Daoy (cell line): ENCODE measurements around the gene ARHGEF18. TPM values are rescaled to one million over a fixed set of nuclear protein-coding genes. Genes with fewer than 3 reads are reported as not detected.
A peak's percentile ranks its signal among the peaks of the same experiment; 100 is the strongest.

Experiments
- DNase-seq: peaks from one replicate; pipeline ENCODE4 v3.0.0-alpha.2; 2015; ENCODE audit warnings: low read depth
- total RNA-seq: library from RNA; depleted of rRNA; stranded (reverse); fragments of >200 nt; shearing (Covaris generic); gene quantifications from 2 replicates; pipeline ENCODE4 v1.2.3, GENCODE V29; 2014; rRNA removed

ARHGEF18 gene
- total RNA-seq, 1 experiment from 2014 or later, result 38.8 TPM

DNA sequence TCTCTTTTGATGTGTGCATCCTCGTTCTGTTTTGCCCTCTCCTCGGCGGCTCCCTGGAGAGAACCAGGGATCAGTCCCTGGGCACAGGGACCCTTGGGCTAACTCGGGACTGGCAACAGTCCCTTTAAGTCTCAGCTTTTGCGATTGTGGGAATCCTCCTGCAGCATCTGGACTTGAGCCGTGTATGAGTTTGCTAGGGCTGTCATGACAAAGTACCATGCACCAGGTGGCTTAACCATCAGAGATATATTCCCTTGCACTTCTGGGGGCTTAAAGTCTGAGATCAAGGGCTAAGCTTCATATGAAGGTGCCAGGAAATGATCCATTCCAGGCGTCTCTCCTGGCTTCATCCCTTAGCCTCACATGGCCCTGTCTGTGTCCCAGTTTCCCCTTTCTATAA is 34.5 kb downstream of the ARHGEF18 start:
- no peak for DNase-seq

DNA sequence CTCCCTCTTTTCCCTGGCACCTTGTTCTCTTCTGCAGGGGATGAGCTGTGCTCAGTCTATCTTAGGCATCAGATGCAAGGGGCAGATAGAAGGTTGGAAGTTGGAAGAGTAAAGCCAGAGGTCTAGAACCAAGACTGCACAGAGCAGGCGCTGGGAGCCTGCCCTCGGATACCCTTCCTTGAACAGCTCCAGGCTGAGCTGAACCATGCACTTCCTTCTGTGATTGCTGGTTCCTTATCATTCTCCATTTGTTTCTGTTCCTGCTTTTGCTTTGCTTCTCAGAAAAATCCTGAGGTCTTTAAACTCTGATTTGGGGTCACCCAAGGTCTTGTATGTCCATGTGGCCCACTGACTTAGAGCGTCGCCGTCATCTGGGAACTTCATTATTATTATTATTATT is 36.3 kb downstream of the ARHGEF18 start:
- no peak for DNase-seq

GRCh38 chr19:7386308-7386707 is 37.6 kb downstream of the ARHGEF18 start:
- peak; percentile 30 for DNase-seq

- DNase-seq, result no peak
These were observed 38.0 kb downstream of the ARHGEF18 start for GRCh38 chr19:7386769-7387168.

GRCh38 chr19:7391218-7391670 is 42.5 kb downstream of the ARHGEF18 start:
- peak; percentile 94 for DNase-seq

DNA sequence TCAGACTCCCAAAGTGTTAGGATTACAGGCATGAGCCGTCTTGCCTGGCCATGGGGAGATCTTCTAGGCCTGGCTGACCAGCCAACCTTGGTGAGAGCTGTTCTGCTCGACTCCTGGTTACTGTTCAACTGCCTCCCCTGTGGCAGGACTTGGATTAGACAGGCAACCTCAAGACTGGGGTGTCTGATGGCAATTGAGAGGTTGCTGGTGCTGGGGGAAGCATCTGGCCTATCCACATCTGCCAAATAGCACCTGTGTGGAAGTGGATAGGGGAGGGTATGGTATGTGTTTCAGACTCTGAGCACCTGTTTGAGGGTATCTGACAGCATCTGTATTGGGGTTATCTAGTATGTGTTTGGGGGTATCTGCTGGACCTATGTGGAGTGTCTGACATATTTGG is 44.7 kb downstream of the ARHGEF18 start:
- DNase-seq, result no peak

GRCh38 chr19:7393939-7394730 is 45.4 kb downstream of the ARHGEF18 start:
- peak; percentile 36 for DNase-seq

DNA sequence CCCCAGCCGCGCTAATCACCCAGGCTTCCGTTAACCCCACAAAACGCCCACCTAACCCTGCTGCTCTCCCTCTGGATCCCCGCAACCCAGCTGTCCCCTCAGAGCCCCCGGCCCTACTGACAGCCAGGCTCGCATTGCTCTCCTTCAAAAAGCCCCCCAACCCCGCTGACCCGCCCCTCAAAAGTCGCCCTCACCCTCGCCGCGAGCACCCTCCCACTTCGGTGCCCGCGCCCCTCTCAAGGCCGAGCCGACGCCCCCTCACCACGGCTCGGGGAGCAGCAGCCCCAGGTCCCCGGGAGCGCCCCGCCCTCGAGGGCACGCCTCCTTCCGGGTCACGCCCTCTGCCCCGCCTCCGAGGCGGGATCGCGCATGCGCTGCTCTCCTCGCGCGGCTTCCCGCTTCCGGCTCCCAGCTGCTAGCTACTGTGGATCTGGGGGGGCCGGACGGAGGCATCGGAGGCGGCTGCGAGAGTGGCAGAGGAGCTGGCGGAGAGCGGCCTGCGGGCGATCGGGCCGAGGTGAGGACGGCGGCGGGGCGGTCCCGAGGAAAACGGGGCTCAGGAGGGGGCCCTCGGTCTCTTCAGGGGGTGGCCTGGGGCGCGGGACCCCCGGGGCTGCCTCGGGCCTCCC is 46.1 kb downstream of the ARHGEF18 start:
- DNase-seq, result peak; percentile 95

- DNase-seq, result no peak
These were observed 46.8 kb downstream of the ARHGEF18 start for GRCh38 chr19:7395360-7396066.

DNA sequence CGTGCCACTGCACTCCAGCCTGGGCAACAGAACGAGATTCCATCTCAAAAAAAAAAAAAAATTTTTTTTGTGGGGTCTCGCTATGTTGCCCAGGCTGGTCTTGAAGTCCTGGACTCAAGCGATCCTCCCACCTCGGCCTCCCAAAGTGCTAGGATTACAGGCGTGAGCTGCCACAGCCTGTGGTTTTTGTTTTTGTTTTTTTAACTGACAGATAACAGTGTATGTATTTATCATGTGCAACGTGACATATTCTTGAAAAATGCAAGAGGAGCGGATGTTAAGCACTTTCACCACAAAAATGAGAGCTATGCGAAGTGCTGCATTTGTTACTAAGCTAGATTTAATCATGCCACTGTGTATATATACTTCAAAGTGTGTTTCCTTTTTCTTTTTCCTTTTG is 49.0 kb downstream of the ARHGEF18 start:
- DNase-seq, result peak; percentile 85

Other genes starting within 250 kb of the ARHGEF18 start
- gene INSR, start 54.5 kb upstream of the ARHGEF18 start, total RNA-seq, result 8.9 and 10.0 TPM in 2 replicates
- 0.60 and 1.0 TPM in 2 replicates for gene PEX11G, start 140.1 kb downstream of the ARHGEF18 start, total RNA-seq
- gene ZNF358, start 167.2 kb downstream of the ARHGEF18 start, total RNA-seq, result 16.9 and 37.6 TPM in 2 replicates
- 1.6 and 3.6 TPM in 2 replicates for gene MCOLN1, start 173.7 kb downstream of the ARHGEF18 start, total RNA-seq
- gene PNPLA6, start 186.8 kb downstream of the ARHGEF18 start, total RNA-seq, result 40.5 and 51.0 TPM in 2 replicates
- gene CAMSAP3, start 246.9 kb downstream of the ARHGEF18 start, total RNA-seq, result 1.4 and 1.5 TPM in 2 replicates